K562 (cell line): Measurements from ENCODE around the gene MPRIP. TPM values are rescaled to one million over a fixed set of nuclear protein-coding genes. Genes with fewer than 3 reads are reported as not detected.

Experiments
- ATF1 ChIP-seq, 2 experiments: fragments of 450-650 bp in 1 of 2; IDR thresholded peaks; 2 replicates each; pipeline ENCODE4 v1.6.1; 2016; ENCODE audit warnings: missing compliant biosample characterization in 1 of 2, missing genetic modification characterization in 1 of 2
- E2F6 ChIP-seq, 2 experiments: IDR thresholded peaks; 2 replicates each; pipeline ENCODE4 v1.6.1; 2011; ENCODE audit warnings: borderline replicate concordance in 1 of 2, control low read depth in 1 of 2, low read depth in 1 of 2, low read length in 1 of 2, mild to moderate bottlenecking in 1 of 2, mixed read lengths in 1 of 2, moderate library complexity in 1 of 2; ENCODE audit not compliant: insufficient read depth in 1 of 2, insufficient read length in 1 of 2, poor library complexity in 1 of 2, severe bottlenecking in 1 of 2; ENCODE audit errors: extremely low read depth in 1 of 2
- EP400 ChIP-seq: fragments of 450-650 bp; IDR thresholded peaks from 2 replicates; pipeline ENCODE4 v1.6.1; 2017; ENCODE audit warnings: antibody characterized with exemption, mild to moderate bottlenecking, moderate library complexity
- ETS2 ChIP-seq: IDR thresholded peaks from 2 replicates; pipeline ENCODE4 v1.6.1; 2016; ENCODE audit warnings: borderline replicate concordance, missing genetic modification characterization, mild to moderate bottlenecking, moderate library complexity, missing compliant biosample characterization; ENCODE audit not compliant: poor library complexity, severe bottlenecking
- GTF3C2 ChIP-seq: IDR thresholded peaks from 3 replicates; pipeline ENCODE4 v1.6.1; 2011; ENCODE audit warnings: borderline replicate concordance, mild to moderate bottlenecking, moderate library complexity; ENCODE audit not compliant: insufficient read length; ENCODE audit errors: extremely low read depth
- JUN ChIP-seq, 2 experiments: sonication (generic) in 1 of 2; formaldehyde crosslinking in 1 of 2; IDR thresholded peaks; 2 replicates each; pipeline versions ENCODE4 v1.6.1 to v1.8.0; 2012 to 2022; ENCODE audit warnings: borderline replicate concordance in 2 of 2, mild to moderate bottlenecking in 2 of 2, improper control_type of control experiment in 1 of 2, low read depth in 1 of 2, low read length in 1 of 2, missing genetic modification reagents in 1 of 2
- NR2F6 ChIP-seq: fragments of 450-650 bp; formaldehyde crosslinking; IDR thresholded peaks from 2 replicates; pipeline ENCODE4 v1.4.0; 2020; ENCODE audit warnings: mild to moderate bottlenecking
- SRSF7 ChIP-seq: fragments of 200-400 bp; formaldehyde crosslinking; optimal IDR thresholded peaks from 2 replicates; pipeline ENCODE3; 2017; ENCODE audit warnings: mild to moderate bottlenecking, low read depth, low read length
- SUPT5H ChIP-seq: fragments of 450-650 bp; IDR thresholded peaks from 2 replicates; pipeline ENCODE4 v1.6.1; 2016
- TAF15 ChIP-seq: fragments of 200-400 bp; formaldehyde crosslinking; IDR thresholded peaks from 2 replicates; pipeline ENCODE4 v1.6.1; 2017; ENCODE audit warnings: mild to moderate bottlenecking, low read depth, low read length, moderate library complexity
- TBL1XR1 ChIP-seq, 2 experiments: IDR thresholded peaks; 2 replicates each; pipeline ENCODE4 v1.6.1; 2012; ENCODE audit warnings: improper control_type of control experiment in 2 of 2, low read length in 2 of 2, mild to moderate bottlenecking in 1 of 2
- XRCC4 ChIP-seq: IDR thresholded peaks from one replicate; pipeline ENCODE4 v1.6.1; 2011; ENCODE audit not compliant: insufficient read depth, insufficient read length; ENCODE audit errors: extremely low read depth
- ZNF347 ChIP-seq: fragments of 450-650 bp; formaldehyde crosslinking; IDR thresholded peaks from 2 replicates; pipeline ENCODE4 v1.4.0; 2020; ENCODE audit warnings: low read depth, mild to moderate bottlenecking, moderate library complexity
- ZNF589 ChIP-seq: fragments of 200-800 bp; sonication (Bioruptor generic); IDR thresholded peaks from 2 replicates; pipeline ENCODE4 v1.6.1; 2016; ENCODE audit warnings: low read depth, missing genetic modification characterization, missing compliant biosample characterization
- polyA plus RNA-seq, 8 experiments: library from polyadenylated mRNA; depleted of rRNA in 4 of 8; stranded (reverse) in 5 of 8; unstranded in 3 of 8; fragments of >200 nt; fragmentation: Nextera tagmentation in 2 of 8; fragmentation: Illumina TruSeq in 1 of 8; extraction: Ambion mirVana in 2 of 8; extraction: Trizol in 1 of 8; gene quantifications; 2 replicates each; pipeline versions ENCODE4 v1.2.1 to v1.2.3, GENCODE V29; 2011 to 2014; ENCODE audit warnings: inconsistent platforms in 1 of 8, missing spikeins in 1 of 8
- total RNA-seq, 7 experiments: library from RNA; depleted of rRNA in 6 of 7; stranded (reverse); fragments of >200 nt in 6 of 7; fragmentation: Illumina TruSeq in 2 of 7; extraction: Trizol in 2 of 7; gene quantifications; 2 replicates each; pipeline versions ENCODE4 v1.2.1 to v1.2.3, GENCODE V29; 2011 to 2021; ENCODE audit warnings: low replicate concordance in 1 of 7
- TF ChIP-seq, protein P1 (sequence below): fragments of 450-650 bp; conservative IDR thresholded peaks from 2 replicates; pipeline ENCODE4 v1.6.1; 2016; ENCODE audit warnings: missing genetic modification characterization, low read depth, mild to moderate bottlenecking, control low read depth, missing compliant biosample characterization
- TF ChIP-seq, protein P2 (sequence below): fragments of 250-450 bp; sonication (Bioruptor Pico); IDR thresholded peaks from 2 replicates; pipeline ENCODE4 v1.5.0; 2021; ENCODE audit warnings: mild to moderate bottlenecking, moderate library complexity

Gene MPRIP
- total and polyA plus RNA-seq, 9 of the 15 experiments (the other 6 are each of a cell fraction or from before 2014, with no cell fraction given), result 10.0 to 72.6 (median 30.1) TPM

DNA sequence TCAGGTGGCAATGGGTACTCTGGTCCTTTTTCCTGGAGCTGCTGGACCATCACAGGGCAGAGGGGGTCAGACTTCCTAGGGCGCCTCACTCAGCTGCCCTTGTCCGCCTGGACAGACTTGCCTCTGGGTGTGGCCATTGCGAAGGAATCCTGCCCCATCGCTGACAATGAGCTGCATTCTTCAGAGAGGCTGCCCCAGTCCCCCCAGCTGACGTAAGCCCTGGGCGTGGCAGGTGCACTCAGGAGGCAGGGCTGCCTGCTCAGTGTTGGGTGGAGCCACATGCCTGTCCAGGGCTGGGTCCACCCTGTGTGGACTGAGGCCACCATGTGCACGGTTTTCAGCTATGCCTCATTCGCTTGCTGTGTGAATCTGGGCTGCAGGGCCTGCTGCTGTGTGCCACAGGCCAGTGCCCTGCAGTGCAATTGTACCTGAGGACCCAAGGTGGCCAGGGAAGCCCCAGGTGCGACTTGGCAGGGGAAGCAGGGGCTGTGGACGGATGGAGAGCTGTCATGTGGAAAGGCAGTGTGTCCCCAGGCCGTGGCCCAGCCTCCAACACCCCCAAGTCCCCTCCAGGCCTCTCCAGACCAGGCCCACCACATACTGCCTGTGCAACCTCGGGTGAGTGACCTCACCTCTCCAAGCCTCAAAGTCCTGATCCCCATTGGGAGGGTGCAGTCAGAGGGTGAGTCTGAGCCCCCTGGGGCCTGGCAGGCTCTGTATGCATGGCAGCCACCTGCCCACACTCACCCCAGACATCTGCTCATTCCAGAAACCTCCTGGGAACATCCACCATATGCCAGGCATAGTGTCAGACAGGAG is 14.0 kb upstream of the MPRIP start (continued):
- no peak for TF ChIP-seq ZNF589
- no peak for TF ChIP-seq TAF15
- peak; percentile 60; the same call in 1 of the 2 replicates for TF ChIP-seq EP400
- TF ChIP-seq NR2F6, result no peak
- TF ChIP-seq SRSF7, result no peak
- TF ChIP-seq XRCC4, result no peak
- peak; percentile 8 to 37 for TF ChIP-seq E2F6 (IDR thresholded peaks at IDR 0.05; ENCODE audit: borderline replicate concordance in 1 of 2, extremely low read depth in 1 of 2, insufficient read depth in 1 of 2, insufficient read length in 1 of 2, low read depth in 1 of 2, low read length in 1 of 2, poor library complexity in 1 of 2, severe bottlenecking in 1 of 2)
- no peak for TF ChIP-seq SUPT5H
- TF ChIP-seq ATF1 (CRISPR knock-in tag; IDR thresholded peaks at IDR 0.05), result no peak
- peak; percentile 61; the same call in 1 of the 2 replicates for TF ChIP-seq ATF1 (tag; IDR thresholded peaks at IDR 0.05)
- no peak for TF ChIP-seq ZNF347 (CRISPR knock-in tag)
- TF ChIP-seq, protein P1, sequence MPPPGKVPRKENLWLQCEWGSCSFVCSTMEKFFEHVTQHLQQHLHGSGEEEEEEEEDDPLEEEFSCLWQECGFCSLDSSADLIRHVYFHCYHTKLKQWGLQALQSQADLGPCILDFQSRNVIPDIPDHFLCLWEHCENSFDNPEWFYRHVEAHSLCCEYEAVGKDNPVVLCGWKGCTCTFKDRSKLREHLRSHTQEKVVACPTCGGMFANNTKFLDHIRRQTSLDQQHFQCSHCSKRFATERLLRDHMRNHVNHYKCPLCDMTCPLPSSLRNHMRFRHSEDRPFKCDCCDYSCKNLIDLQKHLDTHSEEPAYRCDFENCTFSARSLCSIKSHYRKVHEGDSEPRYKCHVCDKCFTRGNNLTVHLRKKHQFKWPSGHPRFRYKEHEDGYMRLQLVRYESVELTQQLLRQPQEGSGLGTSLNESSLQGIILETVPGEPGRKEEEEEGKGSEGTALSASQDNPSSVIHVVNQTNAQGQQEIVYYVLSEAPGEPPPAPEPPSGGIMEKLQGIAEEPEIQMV (tag), result no peak
- TF ChIP-seq, protein P2, sequence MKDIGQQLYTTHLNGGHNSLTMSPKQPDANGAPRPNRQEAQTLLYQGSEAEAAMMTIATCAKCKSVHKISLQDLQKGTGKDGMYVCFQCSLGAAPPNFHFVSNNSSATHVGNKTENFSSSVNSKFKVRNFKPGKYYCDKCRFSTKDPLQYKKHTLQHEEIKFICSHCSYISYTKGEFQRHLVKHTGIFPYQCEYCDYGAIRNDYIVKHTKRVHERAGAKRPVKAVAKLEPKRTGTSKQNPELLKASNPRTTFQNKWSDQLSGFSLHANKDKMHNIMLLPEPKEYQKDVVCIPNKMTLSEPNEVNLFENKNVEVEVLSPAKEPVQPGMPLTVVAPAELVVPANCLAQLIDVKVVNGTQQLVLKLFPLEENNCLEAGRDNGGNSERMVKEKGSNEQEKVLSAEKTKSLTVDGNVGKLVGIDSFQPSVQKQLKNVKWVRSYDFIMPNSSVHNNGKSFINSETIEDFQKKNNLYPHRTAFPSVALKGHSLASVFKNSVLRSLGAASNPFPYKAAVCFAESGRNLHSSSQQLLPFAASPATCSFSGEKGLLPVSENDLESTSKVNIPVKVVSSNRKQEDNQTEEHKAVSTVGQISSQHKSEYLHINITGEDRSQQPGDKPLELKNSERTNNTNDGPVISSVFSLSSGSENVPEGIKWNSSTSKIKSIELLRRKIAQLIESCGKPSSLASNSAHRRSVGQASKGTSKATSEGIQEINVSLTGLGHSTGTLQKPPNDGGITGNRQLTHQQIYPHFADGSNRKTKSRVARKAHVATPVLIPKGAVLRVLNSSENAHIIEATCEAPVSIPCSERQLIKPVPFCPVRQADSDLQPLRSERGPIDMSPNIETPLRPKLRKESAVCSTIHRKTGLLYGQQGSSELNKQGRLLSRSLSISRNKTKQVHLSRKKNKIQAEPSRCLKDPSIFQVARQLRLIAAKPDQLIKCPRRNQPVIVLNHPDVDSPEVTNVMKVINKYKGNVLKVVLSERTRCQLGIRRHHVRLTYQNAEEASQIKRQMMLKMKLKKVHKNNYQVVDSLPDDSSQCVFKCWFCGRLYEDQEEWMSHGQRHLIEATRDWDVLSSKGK (CRISPR knock-in tag), result no peak
- no peak for TF ChIP-seq ETS2 (tag)
- no peak for TF ChIP-seq TBL1XR1 (IDR thresholded peaks at IDR 0.05; ENCODE audit: low read length in 2 of 2)
- peak; percentile 52; the same call in 1 of the 2 replicates for TF ChIP-seq JUN (IDR thresholded peaks at IDR 0.05; ENCODE audit: borderline replicate concordance, low read depth, low read length)
- no peak for TF ChIP-seq JUN (CRISPR knock-in tag; IDR thresholded peaks at IDR 0.05; ENCODE audit: borderline replicate concordance)
- no peak for TF ChIP-seq GTF3C2
